Gastroesophageal sphincter (tissue), 3 donors: ENCODE data around the gene CEBPA.
"Not testable (repeated sequence)": the region's sequence is repeated elsewhere in the genome, so short reads cannot be mapped to it uniquely, and the experiment has no call there.

ENCODE experiments used
- EP300 ChIP-seq: sonication (generic); formaldehyde crosslinking; IDR thresholded peaks from one replicate; pipeline ENCODE4 v1.6.1; 2017; ENCODE audit warnings: antibody characterized with exemption, mild to moderate bottlenecking
- POLR2A ChIP-seq, 2 donors: fragments of 450-650 bp; IDR thresholded peaks; one replicate each; pipeline ENCODE4 v1.6.1; 2017; ENCODE audit warnings: antibody characterized with exemption in 2 of 2, mild to moderate bottlenecking in 2 of 2, moderate library complexity in 1 of 2
- POLR2AphosphoS5 ChIP-seq: sonication (generic); formaldehyde crosslinking; IDR thresholded peaks from one replicate; pipeline ENCODE4 v1.6.1; 2017; ENCODE audit warnings: antibody characterized with exemption
- TF ChIP-seq, protein P1 (sequence below), 4 experiments: fragments of 200-600 bp in 2 of 4; fragments of 450-650 bp in 2 of 4; sonication (generic) in 1 of 4; IDR thresholded peaks; one replicate each; pipeline ENCODE4 v1.5.1; 2017 to 2019; ENCODE audit warnings: antibody characterized with exemption in 4 of 4, mild to moderate bottlenecking in 2 of 4, moderate library complexity in 2 of 4

DNA sequence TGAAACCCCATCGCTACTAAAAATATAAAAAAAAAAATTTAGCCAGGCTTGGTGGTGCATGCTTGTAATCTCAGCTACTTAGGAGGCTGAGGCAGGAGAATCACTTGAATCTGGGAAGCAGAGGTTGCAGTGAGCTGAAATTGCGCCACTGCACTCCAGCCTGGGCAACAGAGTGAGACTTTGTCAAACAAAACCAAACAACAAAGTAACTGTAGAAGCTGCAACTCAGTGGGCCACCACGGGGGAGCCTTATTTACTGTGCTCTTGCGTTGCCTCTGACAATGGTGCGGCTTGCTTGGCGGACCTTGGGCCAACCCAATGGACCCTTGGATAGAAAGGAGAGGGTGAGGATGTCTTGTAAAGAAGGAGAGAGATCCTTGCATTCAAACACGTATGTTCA, 7.3 kb downstream of the CEBPA start:
- TF ChIP-seq, protein P1, sequence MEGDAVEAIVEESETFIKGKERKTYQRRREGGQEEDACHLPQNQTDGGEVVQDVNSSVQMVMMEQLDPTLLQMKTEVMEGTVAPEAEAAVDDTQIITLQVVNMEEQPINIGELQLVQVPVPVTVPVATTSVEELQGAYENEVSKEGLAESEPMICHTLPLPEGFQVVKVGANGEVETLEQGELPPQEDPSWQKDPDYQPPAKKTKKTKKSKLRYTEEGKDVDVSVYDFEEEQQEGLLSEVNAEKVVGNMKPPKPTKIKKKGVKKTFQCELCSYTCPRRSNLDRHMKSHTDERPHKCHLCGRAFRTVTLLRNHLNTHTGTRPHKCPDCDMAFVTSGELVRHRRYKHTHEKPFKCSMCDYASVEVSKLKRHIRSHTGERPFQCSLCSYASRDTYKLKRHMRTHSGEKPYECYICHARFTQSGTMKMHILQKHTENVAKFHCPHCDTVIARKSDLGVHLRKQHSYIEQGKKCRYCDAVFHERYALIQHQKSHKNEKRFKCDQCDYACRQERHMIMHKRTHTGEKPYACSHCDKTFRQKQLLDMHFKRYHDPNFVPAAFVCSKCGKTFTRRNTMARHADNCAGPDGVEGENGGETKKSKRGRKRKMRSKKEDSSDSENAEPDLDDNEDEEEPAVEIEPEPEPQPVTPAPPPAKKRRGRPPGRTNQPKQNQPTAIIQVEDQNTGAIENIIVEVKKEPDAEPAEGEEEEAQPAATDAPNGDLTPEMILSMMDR (IDR thresholded peaks at IDR 0.05): not testable (repeated sequence)
- not testable (repeated sequence) for TF ChIP-seq POLR2A (IDR thresholded peaks at IDR 0.05); EP300; POLR2AphosphoS5
